T-helper 2 cell treated with Interferon-gamma antibody and Interleukin-4, amounts not matched to agents 5 μg/mL and 100 μg/mL, for 36 hours (primary cell): ENCODE measurements around the gene NEIL3.
A peak's percentile ranks its signal among the peaks of the same experiment; 100 is the strongest.

Experiments used
- DNase-seq: peaks from one replicate; pipeline ENCODE4 v3.0.0; 2021; ENCODE audit warnings: low spot score
- H3K27ac Mint-ChIP-seq: one replicate; pipeline ENCODE4 v1.8.0; 2021; ENCODE audit warnings: mild to moderate bottlenecking, mixed read lengths
- H3K27me3 Mint-ChIP-seq: one replicate; pipeline ENCODE4 v1.8.0; 2021; ENCODE audit warnings: low read depth, mixed read lengths
- H3K36me3 Mint-ChIP-seq: one replicate; pipeline ENCODE4 v1.8.0; 2021; ENCODE audit warnings: low read depth, mixed read lengths
- H3K4me1 Mint-ChIP-seq: one replicate; pipeline ENCODE4 v1.8.0; 2021; ENCODE audit warnings: low read depth, mixed read lengths
- H3K4me3 Mint-ChIP-seq: one replicate; pipeline ENCODE4 v1.8.0; 2022; ENCODE audit warnings: mild to moderate bottlenecking, moderate library complexity, mixed read lengths
- H3K9me3 Mint-ChIP-seq: one replicate; pipeline ENCODE4 v1.8.0; 2021; ENCODE audit warnings: mixed read lengths

NEIL3 gene

DNA sequence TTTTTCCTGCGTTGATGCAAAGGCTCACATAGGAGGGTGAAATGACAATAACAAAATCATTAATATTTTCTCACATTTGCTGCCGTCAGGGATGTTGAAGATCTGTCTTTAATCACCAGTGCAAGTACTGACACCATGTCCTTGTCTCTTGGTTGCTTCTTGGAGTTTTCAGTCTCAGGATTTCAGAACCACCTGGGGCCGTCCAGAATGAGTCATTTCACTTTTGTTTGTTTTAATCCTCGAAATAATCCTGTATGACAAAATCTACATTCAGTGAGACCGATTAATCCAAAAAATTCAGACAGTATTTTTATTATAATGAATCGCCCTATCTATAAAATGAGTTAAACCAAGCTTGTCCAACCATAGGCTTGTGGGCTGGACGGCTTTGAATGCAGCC lies 47.2 kb downstream of the NEIL3 start:
- Mint-ChIP-seq H3K4me3 (no peak overlapping the region), H3K4me1 (peaks cover 2% of the 10 kb centered on the region), H3K9me3 (no peaks in the 10 kb centered on the region), H3K27ac (no peak overlapping the region), H3K27me3 (no peaks in the 10 kb centered on the region), H3K36me3 (peaks cover 47% of the 10 kb centered on the region)
- no peak for DNase-seq

DNA sequence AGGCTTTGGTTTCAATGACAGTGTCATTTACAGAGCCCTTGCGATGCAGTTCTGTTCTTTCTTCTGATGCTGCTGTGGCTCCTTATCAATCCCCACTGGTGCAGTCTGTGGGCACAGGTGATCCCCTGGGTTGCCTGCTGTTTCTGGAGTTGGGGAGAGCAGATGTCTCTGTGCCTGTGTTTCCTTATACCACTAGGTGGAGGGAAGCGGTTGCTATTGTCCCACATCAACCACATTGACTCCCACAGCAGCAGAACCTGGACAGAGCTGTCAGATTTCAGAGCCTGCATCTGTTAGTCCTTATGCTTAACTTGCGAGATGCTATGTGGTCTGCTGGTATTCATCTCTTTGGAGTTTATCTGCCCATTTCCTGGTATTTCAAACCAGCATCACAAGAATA lies 57.7 kb downstream of the NEIL3 start:
- no peak overlapping the region for H3K4me3 Mint-ChIP-seq
- peaks cover 13% of the 10 kb centered on the region for H3K4me1 Mint-ChIP-seq
- no peak overlapping the region for H3K27ac Mint-ChIP-seq
- H3K27me3 Mint-ChIP-seq, result no peaks in the 10 kb centered on the region
- peak; percentile 5 for DNase-seq
- peaks cover 35% of the 10 kb centered on the region for H3K36me3 Mint-ChIP-seq
- no peaks in the 10 kb centered on the region for H3K9me3 Mint-ChIP-seq

DNA sequence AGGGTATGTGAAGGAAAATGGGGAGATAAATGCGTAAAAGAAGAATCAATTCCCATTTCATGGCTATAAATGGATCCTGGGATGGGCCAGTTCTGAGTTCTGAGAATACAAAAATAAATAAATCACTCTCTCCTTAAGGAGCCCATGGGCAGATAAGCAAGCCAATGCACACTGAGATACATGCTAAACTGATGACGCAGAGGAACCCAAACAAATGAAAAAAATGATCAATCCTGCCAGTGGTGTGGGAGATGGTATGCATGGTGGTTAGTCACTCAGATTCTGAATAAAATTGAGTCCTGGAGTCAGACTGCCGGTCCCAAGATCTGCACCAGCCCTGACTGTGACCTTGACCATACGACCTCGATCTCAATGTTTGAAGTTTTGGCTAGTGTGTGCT lies 59.7 kb downstream of the NEIL3 start:
- peaks cover 10% of the 10 kb centered on the region for H3K4me1 Mint-ChIP-seq
- no peak for DNase-seq
- H3K27ac Mint-ChIP-seq, result no peak overlapping the region
- H3K36me3 Mint-ChIP-seq, result peaks cover 21% of the 10 kb centered on the region
- no peak overlapping the region for H3K4me3 Mint-ChIP-seq
- no peaks in the 10 kb centered on the region for H3K9me3 Mint-ChIP-seq
- no peaks in the 10 kb centered on the region for H3K27me3 Mint-ChIP-seq

DNA sequence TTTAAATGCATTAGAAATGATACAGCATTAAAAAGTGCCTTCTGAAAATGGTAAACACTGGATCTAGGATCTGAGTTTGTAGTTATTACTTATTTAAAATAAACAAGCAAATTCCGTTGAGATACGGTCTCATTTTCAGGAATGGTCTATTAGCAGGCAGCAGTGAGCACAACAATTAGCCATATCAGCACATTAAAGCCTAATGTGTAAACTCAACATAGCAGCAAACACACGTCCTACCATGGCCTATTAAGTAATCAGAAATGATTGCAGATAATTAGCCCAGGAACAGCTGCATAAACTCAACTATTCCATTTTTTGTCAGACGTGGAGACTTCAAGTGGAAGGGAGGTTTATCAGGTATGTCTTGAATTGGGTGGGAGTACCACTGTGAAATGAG lies 61.8 kb downstream of the NEIL3 start:
- Mint-ChIP-seq H3K4me3 (no peak overlapping the region), H3K27ac (no peak overlapping the region), H3K4me1 (peaks cover 6% of the 10 kb centered on the region), H3K9me3 (no peaks in the 10 kb centered on the region), H3K36me3 (peaks cover 12% of the 10 kb centered on the region), H3K27me3 (peaks cover 8% of the 10 kb centered on the region)
- no peak for DNase-seq

DNA sequence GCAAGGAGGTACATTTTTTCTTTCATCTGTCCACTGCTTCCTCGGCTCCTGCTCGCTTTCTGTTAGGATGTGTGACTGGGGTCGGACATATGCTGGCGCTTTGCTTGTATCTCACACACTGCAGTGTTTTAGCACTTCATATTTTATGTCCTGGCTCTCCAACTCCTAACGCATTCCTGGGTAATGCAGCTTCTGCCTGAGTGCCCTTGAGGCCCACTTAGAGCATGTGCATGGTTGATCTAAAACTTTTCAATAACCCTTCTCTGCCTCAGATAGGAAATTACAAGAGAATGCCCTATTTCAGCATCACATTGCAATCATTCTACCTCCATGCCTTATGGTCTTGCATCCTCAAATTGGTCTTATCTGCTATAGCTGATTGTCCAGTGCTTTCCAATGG lies 65.3 kb downstream of the NEIL3 start:
- H3K4me3 Mint-ChIP-seq, result no peak overlapping the region
- H3K4me1 Mint-ChIP-seq, result no peaks in the 10 kb centered on the region
- H3K36me3 Mint-ChIP-seq, result peaks cover 5% of the 10 kb centered on the region
- peaks cover 24% of the 10 kb centered on the region for H3K27me3 Mint-ChIP-seq
- no peak overlapping the region for H3K27ac Mint-ChIP-seq
- H3K9me3 Mint-ChIP-seq, result no peaks in the 10 kb centered on the region
- no peak for DNase-seq

DNA sequence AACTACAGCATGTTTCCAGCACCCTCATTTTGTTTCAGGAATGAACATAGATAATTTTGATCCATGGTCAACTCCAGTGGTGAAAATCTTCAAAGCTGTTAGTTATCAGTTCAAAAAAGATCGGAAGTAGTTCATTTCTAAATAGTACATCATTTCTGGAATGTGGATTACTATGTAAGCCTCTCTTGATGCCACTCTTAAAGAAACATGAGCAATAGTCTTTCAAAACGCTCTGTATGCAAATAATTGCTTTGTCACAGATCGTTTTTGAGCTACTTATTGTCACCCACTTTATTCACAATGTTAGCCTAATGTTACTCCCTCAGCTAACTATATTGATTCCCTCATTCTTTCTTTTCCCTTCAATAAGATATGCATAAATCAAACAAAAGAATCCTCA lies 65.7 kb downstream of the NEIL3 start:
- H3K4me1 Mint-ChIP-seq, result no peaks in the 10 kb centered on the region
- no peak overlapping the region for H3K4me3 Mint-ChIP-seq
- H3K9me3 Mint-ChIP-seq, result no peaks in the 10 kb centered on the region
- DNase-seq, result no peak
- no peak overlapping the region for H3K27ac Mint-ChIP-seq
- H3K27me3 Mint-ChIP-seq, result peaks cover 24% of the 10 kb centered on the region
- peaks cover 2% of the 10 kb centered on the region for H3K36me3 Mint-ChIP-seq

DNA sequence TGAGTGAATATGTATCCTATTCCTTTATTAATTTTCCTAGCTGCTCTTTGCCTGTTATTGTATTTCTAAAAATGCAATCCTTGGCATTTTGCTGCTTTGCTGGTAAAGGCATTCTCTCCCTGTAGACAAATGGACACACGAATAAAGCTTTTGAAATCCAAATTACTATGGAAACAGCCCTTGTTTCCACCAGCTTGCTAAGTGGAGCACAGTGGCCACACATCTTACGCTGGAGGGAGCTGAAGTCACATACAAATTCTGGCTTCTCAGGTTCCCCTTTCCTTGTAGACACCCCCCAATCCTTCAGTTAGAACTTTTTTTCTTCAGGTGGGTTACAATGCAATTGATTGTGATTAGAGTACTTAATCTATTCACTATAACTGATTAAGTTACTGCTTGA lies 66.3 kb downstream of the NEIL3 start:
- Mint-ChIP-seq H3K4me3 (no peak overlapping the region), H3K36me3 (no peaks in the 10 kb centered on the region), H3K9me3 (no peaks in the 10 kb centered on the region), H3K4me1 (no peaks in the 10 kb centered on the region), H3K27ac (no peak overlapping the region), H3K27me3 (peaks cover 24% of the 10 kb centered on the region)
- no peak for DNase-seq

DNA sequence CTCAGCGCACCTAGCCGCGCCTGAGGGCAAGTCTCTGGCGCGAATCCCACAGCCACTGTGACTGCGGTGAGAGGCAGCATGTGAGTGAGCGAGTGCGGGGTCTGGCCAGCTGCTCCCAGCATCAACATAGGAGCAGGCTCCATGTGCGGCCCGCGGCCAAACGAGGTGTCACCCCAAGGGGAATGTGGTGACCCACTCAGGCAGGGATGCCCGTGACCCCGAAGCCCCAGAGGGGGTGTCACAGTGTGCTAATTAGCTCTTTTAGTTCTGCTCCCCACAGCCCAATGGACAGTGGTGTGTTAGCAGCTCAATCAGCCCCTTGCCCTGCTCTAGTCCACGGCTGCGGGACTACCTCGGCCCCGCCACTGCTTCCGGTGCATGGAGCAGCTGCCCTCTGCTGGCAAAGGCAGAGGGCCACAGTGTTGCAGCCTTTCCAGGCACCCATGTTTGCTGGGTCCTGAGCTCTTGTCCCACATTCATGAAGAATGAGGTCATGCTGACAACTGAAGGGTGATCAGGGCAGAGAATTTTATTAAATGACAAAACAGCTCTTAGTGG lies 71.1 kb downstream of the NEIL3 start:
- no peak overlapping the region for H3K27ac Mint-ChIP-seq
- no peak for DNase-seq

DNA sequence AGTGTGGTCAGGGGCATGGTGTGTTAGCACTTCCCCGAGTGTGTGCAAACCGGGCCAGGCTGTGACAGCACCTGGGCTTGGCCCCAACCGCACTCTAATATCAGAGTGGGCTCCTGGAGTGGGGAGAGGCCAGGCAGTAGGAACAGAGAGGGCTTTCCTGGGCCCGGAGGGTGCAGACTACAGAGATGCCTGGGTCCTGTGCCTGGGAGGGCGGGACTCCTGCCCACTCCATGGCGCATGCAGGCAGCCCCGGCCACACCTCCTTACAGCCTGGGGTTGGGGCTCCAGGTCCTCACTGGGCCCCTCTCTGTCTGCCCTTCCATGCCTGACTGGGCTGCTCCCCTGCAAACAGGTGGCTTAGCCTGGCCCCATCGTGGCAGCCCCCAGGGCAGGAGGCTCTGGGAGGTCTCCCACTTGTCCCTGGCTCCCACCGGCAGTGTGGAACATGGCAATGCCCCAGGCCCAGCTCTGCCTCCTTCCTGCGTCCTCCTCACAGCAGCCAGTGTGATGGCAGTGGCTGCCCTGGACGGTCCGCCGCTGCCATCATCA lies 72.2 kb downstream of the NEIL3 start:
- H3K27me3 Mint-ChIP-seq, result peaks cover 30% of the 10 kb centered on the region
- peaks cover 8% of the 10 kb centered on the region for H3K4me1 Mint-ChIP-seq
- no peaks in the 10 kb centered on the region for H3K9me3 Mint-ChIP-seq
- H3K4me3 Mint-ChIP-seq, result no peak overlapping the region
- no peaks in the 10 kb centered on the region for H3K36me3 Mint-ChIP-seq
- H3K27ac Mint-ChIP-seq, result no peak overlapping the region
- no peak for DNase-seq

More for the DNA sequence above, 71.1 kb downstream of the NEIL3 start:
- no peaks in the 10 kb centered on the region for H3K9me3 Mint-ChIP-seq
- no peak overlapping the region for H3K4me3 Mint-ChIP-seq
- no peaks in the 10 kb centered on the region for H3K36me3 Mint-ChIP-seq
- H3K4me1 Mint-ChIP-seq, result peaks cover 7% of the 10 kb centered on the region
- H3K27me3 Mint-ChIP-seq, result peaks cover 37% of the 10 kb centered on the region

DNA sequence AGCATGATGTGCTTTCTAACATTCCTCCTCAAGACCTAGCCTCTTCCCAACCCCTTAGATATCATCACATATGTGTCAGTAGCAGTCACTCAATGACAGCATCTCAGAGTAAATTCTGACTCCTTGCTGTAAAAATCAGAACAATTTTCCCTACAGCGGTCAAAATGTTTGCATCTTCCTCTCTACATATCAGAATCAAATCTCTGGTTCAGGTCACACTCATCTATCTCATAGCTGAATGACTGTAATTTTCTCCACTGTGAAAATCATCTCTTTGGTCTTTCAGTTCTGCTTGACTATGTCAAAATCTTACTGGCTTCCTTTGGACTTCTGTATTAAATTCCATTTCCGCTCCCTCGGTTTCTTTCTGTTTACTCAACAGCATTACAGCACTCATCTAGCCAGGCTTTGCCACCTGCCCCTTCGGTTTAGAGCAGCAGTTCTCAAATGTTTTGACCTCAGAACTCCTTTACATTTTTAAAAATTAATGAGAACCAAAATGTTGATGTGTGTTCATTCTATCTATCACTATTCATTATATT lies 75.3 kb downstream of the NEIL3 start:
- Mint-ChIP-seq H3K27ac (no peak overlapping the region), H3K27me3 (peaks cover 20% of the 10 kb centered on the region), H3K36me3 (no peaks in the 10 kb centered on the region), H3K4me3 (no peak overlapping the region), H3K9me3 (no peaks in the 10 kb centered on the region), H3K4me1 (peaks cover 8% of the 10 kb centered on the region)
- no peak for DNase-seq

DNA sequence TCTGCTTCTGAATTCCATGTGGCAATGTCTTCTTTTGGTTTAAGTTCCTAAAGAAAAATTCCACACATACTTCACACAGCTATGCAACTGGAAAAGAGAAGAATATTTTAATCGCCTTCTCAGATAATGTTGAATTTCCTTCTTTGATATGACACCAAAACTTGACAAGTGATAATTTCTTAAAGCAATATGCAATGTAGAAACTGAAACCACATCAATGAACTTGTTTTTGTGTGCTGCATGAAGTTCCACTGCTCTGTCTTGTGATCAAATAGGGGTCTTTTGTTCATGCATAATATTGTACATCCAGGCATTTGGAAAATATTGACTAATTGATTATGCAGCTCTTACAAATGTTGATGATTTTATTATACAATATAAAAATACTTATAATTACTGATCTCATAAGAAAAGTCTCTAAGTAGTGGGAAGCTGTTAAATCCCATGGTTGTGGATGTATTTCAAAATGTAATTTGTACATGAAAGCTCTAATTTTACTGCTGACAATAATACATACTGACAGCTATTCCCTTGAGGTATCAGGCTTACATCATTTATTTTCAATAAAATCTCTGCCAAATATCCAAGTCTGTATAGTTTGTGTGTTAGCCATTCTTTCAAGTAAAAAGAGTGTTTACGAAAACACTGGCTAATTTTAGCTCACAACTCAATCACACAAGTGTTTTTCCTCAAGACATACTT lies 76.1 kb downstream of the NEIL3 start:
- DNase-seq, result no peak

DNA sequence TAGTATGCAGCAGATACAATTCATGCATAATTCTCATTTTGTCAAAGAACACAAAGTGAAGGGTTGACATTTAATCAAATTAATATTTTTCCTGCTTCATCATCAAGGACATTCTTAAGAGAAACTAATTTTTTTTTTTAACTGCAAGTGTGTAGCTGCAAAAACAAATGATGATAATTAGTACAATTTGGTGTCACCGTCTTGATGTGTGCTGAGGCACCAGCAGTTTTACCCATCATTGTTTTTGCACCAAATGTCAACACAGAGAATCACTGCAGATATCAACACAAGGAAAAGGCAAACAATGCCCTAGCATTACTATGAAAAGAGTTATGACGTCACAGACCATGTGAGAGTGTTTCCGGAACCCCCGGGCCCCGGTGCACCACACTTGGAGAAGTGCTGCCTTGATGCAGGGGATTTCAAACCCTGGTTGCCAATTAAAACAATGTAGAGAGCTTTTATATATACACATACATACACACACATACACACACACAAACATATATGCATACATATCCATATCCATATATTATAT lies 76.7 kb downstream of the NEIL3 start:
- Mint-ChIP-seq H3K27ac (no peak overlapping the region), H3K36me3 (no peaks in the 10 kb centered on the region), H3K27me3 (peaks cover 30% of the 10 kb centered on the region), H3K9me3 (no peaks in the 10 kb centered on the region), H3K4me1 (peaks cover 14% of the 10 kb centered on the region), H3K4me3 (no peak overlapping the region)
- no peak for DNase-seq

More for the DNA sequence above, 76.1 kb downstream of the NEIL3 start:
- Mint-ChIP-seq H3K9me3 (no peaks in the 10 kb centered on the region), H3K4me1 (peaks cover 10% of the 10 kb centered on the region), H3K27me3 (peaks cover 25% of the 10 kb centered on the region), H3K4me3 (no peak overlapping the region), H3K36me3 (no peaks in the 10 kb centered on the region), H3K27ac (no peak overlapping the region)

DNA sequence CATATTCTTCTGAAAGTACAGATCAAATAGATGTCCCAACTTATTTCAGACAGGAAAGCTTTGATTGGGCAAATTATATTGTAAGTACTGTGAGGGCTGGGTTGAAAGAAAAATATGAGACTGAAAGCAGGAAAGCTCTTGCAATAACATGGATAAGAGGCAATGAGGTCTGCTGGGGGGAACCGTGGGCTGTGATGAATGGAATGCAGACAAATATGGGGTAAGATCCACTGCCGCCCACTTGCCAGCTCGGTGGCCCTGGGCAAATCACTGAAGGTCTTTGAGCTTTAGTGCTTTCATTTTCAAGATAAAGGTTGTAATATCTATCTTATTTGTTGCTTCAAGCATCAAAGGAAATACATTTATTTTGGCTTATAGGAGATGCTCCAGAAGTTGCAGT lies 81.6 kb downstream of the NEIL3 start:
- Mint-ChIP-seq H3K9me3 (no peaks in the 10 kb centered on the region), H3K36me3 (no peaks in the 10 kb centered on the region), H3K4me1 (peaks cover 25% of the 10 kb centered on the region), H3K27me3 (peaks cover 31% of the 10 kb centered on the region), H3K4me3 (no peak overlapping the region), H3K27ac (no peak overlapping the region)
- no peak for DNase-seq

DNA sequence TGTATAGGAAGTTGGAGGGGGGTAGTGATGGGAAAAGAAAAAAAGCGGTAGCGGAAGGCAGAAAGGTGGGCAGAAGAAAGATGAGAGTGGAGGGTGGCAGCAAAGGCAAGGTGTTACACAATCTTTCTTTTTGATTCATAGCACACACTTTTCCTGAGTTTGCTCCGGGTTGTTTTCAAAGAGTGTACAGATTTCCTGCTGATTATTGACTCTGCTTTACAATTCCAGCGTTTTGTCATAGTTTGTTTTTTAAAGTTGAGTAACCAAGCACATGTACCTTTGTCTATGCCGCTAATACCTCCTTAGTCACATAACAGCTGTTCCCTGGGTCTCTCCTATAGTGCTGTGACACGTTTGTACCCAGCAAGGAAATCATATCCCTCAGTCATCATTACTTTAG lies 82.3 kb downstream of the NEIL3 start:
- no peaks in the 10 kb centered on the region for H3K9me3 Mint-ChIP-seq
- no peak overlapping the region for H3K4me3 Mint-ChIP-seq
- no peak for DNase-seq
- no peak overlapping the region for H3K27ac Mint-ChIP-seq
- H3K4me1 Mint-ChIP-seq, result peaks cover 26% of the 10 kb centered on the region
- no peaks in the 10 kb centered on the region for H3K36me3 Mint-ChIP-seq
- H3K27me3 Mint-ChIP-seq, result peaks cover 33% of the 10 kb centered on the region
